GM23338 (cell line): ENCODE measurements around the gene CACNG7. TPM values are rescaled to one million over a fixed set of nuclear protein-coding genes. Genes with fewer than 3 reads are reported as not detected.

ENCODE experiments used
- ATAC-seq: fragments of 200-7000 bp; cut with Tn5 transposase; 3 replicates; pipeline ENCODE4 v1.9.1; 2020
- DNase-seq: peaks from one replicate; pipeline ENCODE4 v3.0.0-alpha.2; 2015; ENCODE audit warnings: low spot score
- H2AFZ ChIP-seq: fragments of 200-600 bp; sonication (generic); 2 replicates; pipeline ENCODE4 v1.8.0; 2016; ENCODE audit warnings: antibody characterized with exemption, mild to moderate bottlenecking, moderate library complexity
- H3F3A ChIP-seq: fragments of 200-600 bp; sonication (generic); replicated peaks from 2 replicates; pipeline ENCODE4 v1.8.0; 2017; ENCODE audit warnings: antibody characterized with exemption, mixed run types, low read depth
- H3K27ac ChIP-seq: fragments of 200-600 bp; sonication (generic); 2 replicates; pipeline ENCODE4 v1.6.1; 2016; ENCODE audit warnings: low read depth
- H3K27me3 ChIP-seq: fragments of 200-600 bp; sonication (generic); 2 replicates; pipeline ENCODE4 v1.8.0; 2016; ENCODE audit warnings: mild to moderate bottlenecking, mixed run types, moderate library complexity; ENCODE audit not compliant: insufficient read depth
- H3K36me3 ChIP-seq: fragments of 200-600 bp; sonication (generic); 2 replicates; pipeline ENCODE4 v1.8.0; 2016; ENCODE audit warnings: mild to moderate bottlenecking; ENCODE audit not compliant: insufficient read depth
- H3K4me1 ChIP-seq: fragments of 200-600 bp; sonication (generic); 2 replicates; pipeline ENCODE4 v1.8.0; 2016; ENCODE audit warnings: mild to moderate bottlenecking, moderate library complexity; ENCODE audit not compliant: insufficient read depth
- H3K4me2 ChIP-seq: fragments of 200-600 bp; sonication (generic); 2 replicates; pipeline ENCODE4 v1.7.1; 2017; ENCODE audit warnings: mixed run types
- H3K4me3 ChIP-seq: fragments of 200-600 bp; sonication (generic); 2 replicates; pipeline ENCODE4 v1.6.1; 2016; ENCODE audit warnings: mixed run types
- H3K79me2 ChIP-seq: fragments of 200-600 bp; sonication (generic); replicated peaks from 2 replicates; pipeline ENCODE4 v1.8.0; 2017; ENCODE audit warnings: mild to moderate bottlenecking; ENCODE audit not compliant: insufficient read depth
- H3K9me2 ChIP-seq: fragments of 200-600 bp; sonication (generic); 2 replicates; pipeline ENCODE4 v1.8.0; 2017; ENCODE audit not compliant: insufficient read depth
- H4K20me1 ChIP-seq: fragments of 200-600 bp; sonication (generic); replicated peaks from 2 replicates; pipeline ENCODE4 v1.8.0; 2017; ENCODE audit warnings: mild to moderate bottlenecking; ENCODE audit not compliant: insufficient read depth
- H3K27ac Mint-ChIP-seq: 2 replicates; pipeline ENCODE4 v1.8.0; 2020; ENCODE audit warnings: inconsistent platforms, mild to moderate bottlenecking, moderate library complexity, mixed read lengths
- H3K27me3 Mint-ChIP-seq: 3 replicates; pipeline ENCODE4 v1.8.0; 2022; ENCODE audit warnings: low read depth, mild to moderate bottlenecking, moderate library complexity, mixed read lengths, inconsistent platforms; ENCODE audit not compliant: insufficient read depth, poor library complexity
- H3K36me3 Mint-ChIP-seq: 3 replicates; pipeline ENCODE4 v1.8.0; 2021; ENCODE audit warnings: low read depth, mild to moderate bottlenecking, inconsistent platforms, moderate library complexity, mixed read lengths
- H3K4me1 Mint-ChIP-seq: 3 replicates; pipeline ENCODE4 v1.8.0; 2020; ENCODE audit warnings: mild to moderate bottlenecking, inconsistent platforms, mixed read lengths
- H3K4me3 Mint-ChIP-seq: 3 replicates; pipeline ENCODE4 v1.8.0; 2021; ENCODE audit warnings: moderate library complexity, mild to moderate bottlenecking, inconsistent platforms, mixed read lengths
- H3K9me3 Mint-ChIP-seq: 3 replicates; pipeline ENCODE4 v1.8.0; 2020; ENCODE audit warnings: moderate library complexity, mild to moderate bottlenecking, inconsistent platforms, mixed read lengths
- CREB1 ChIP-seq: fragments of 250-450 bp; sonication (Bioruptor Pico); IDR thresholded peaks from 2 replicates; pipeline ENCODE4 v1.5.0; 2020; ENCODE audit warnings: low read depth, mild to moderate bottlenecking, moderate library complexity
- CTCF ChIP-seq, 2 experiments: fragments of 200-600 bp in 1 of 2; sonication (generic) in 1 of 2; conservative IDR thresholded peaks; 2 replicates each; pipeline versions ENCODE4 v1.5.1 to v1.6.1; 2016 to 2017; ENCODE audit warnings: antibody characterized with exemption in 2 of 2, low read depth in 2 of 2, mild to moderate bottlenecking in 2 of 2, moderate library complexity in 1 of 2
- EZH2 ChIP-seq: fragments of 200-600 bp; sonication (generic); IDR thresholded peaks from one replicate; pipeline ENCODE4 v1.8.0; 2017; ENCODE audit warnings: antibody characterized with exemption, mild to moderate bottlenecking, low read depth; ENCODE audit not compliant: unreplicated experiment
- EZH2phosphoT487 ChIP-seq: fragments of 200-600 bp; sonication (generic); IDR thresholded peaks from one replicate; pipeline ENCODE4 v1.8.1; 2018; ENCODE audit warnings: antibody characterized with exemption; ENCODE audit not compliant: unreplicated experiment
- POLR2AphosphoS5 ChIP-seq: IDR thresholded peaks from 2 replicates; pipeline ENCODE4 v1.6.1; 2016; ENCODE audit warnings: antibody characterized with exemption, low read depth
- STAT1 ChIP-seq: IDR thresholded peaks from one replicate; pipeline ENCODE4 v1.6.1; 2016; ENCODE audit warnings: antibody characterized with exemption; ENCODE audit not compliant: unreplicated experiment
- ZNF114 ChIP-seq: fragments of 250-450 bp; sonication (Bioruptor Pico); IDR thresholded peaks from 2 replicates; pipeline ENCODE4 v1.5.0; 2020; ENCODE audit warnings: mild to moderate bottlenecking, moderate library complexity
- polyA plus RNA-seq: library from polyadenylated mRNA; unstranded; fragments of >200 nt; fragmentation: Nextera tagmentation; extraction: Ambion mirVana; gene quantifications from 2 replicates; pipeline ENCODE4 v1.2.1, GENCODE V29; 2016
- total RNA-seq: library from RNA; depleted of rRNA; stranded (reverse); fragments of >200 nt; shearing (Covaris generic); gene quantifications from 2 replicates; pipeline ENCODE4 v1.2.3, GENCODE V29; 2014

CACNG7 gene
- total and polyA plus RNA-seq, 2 experiments from 2014 or later = 9.8 to 15.6 TPM

- no peak for TF ChIP-seq CTCF (conservative IDR thresholded peaks at IDR 0.05; ENCODE audit: low read depth in 2 of 2)
- TF ChIP-seq EZH2 = no peak
- no peak for TF ChIP-seq STAT1
Observed at GRCh38 chr19:53960886-53961285, 51.8 kb downstream of the CACNG7 start (continued).

DNA sequence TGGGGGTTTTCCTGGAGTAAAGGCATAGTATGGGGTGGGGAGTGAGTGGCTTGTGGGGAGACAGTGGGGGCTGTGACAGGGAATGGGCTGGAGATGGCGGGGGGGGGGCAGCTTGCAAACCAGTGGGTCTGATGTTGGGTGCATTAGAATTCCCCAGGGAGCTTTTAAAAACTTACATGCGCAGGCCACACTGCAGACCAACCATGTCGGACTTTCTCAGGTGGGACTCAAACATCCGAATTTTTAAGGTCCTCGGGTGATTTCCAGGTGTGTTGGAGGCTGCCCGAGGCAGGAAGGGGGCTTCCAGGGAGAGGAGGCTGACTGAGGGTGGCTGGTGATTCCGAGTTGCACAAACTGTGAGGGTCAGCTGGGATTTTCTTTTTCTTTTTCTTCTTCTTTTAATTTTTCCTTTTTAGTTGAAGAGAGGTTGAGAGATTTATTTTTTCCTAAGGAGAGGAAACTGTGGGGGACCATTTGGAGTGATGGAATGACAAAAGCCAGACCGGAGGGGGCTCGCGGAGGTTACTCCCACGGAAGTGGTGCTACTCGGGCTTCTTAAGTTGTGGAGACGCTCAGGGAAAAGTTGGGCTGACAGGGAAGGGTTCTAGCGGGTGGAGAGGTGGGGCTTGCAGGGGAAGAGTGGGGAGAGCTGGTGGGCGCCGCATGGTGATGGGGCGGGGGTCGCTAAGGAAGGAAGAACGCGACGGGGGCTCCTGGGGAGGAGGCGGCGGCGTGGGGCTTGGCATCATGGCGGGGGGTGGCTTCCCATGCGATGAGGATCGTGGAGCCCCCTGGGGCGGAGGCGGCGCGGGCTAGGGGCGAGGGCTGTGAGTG is 52.7 kb downstream of the CACNG7 start:
- peaks cover 32% of the 10 kb centered on the region for H3K36me3 Mint-ChIP-seq
- peaks cover 30% of the 10 kb centered on the region for H3K27me3 Mint-ChIP-seq
- H3K4me2 ChIP-seq = peak overlapping the region; percentile 100

DNA sequence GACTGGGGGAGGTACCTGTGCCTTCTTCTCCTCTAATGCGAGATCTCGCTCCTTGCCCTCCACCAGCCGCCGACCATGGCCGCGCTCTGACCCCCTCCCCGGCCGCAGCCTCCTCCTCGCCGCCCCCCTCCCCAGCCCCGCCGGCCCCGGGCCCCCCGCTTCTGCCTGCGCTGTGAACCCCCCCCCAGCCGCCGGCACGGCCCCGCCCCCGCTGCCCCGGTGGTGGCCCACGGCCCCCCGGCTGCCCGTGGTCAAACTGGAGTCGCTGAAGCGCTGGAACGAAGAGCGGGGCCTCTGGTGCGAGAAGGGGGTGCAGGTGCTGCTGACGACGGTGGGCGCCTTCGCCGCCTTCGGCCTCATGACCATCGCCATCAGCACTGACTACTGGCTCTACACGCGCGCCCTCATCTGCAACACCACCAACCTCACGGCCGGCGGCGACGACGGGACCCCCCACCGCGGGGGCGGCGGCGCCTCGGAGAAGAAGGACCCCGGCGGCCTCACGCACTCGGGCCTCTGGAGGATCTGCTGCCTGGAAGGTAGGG is 53.9 kb downstream of the CACNG7 start, which contains the start of gene CACNG8:
Gene CACNG8 (plus strand): TSS at position 51 of the 545 bp plus-strand sequence.
- Mint-ChIP-seq H3K9me3 (no peaks in the 10 kb centered on the region; the same call in 2 of the 3 replicates), H3K4me3 (peak within 1 kb of the TSS; percentile 84), H3K27me3 (peaks cover 27% of the 10 kb centered on the region), H3K36me3 (peaks cover 43% of the 10 kb centered on the region), H3K27ac (no peak within 1 kb of the TSS), H3K4me1 (peaks cover 40% of the 10 kb centered on the region)
- no peak within 1 kb of the TSS for H3K27ac ChIP-seq
- peaks cover 6% of the 10 kb centered on the region; the same call in 1 of the 2 replicates for H3F3A ChIP-seq
- peak within 1 kb of the TSS; percentile 98 for H3K4me3 ChIP-seq
- H3K27me3 ChIP-seq = no peaks in the 10 kb centered on the region
- H3K9me2 ChIP-seq = no peaks in the 10 kb centered on the region
- peak; percentile 7 for ATAC-seq
- H3K4me2 ChIP-seq = peak within 1 kb of the TSS; percentile 100
- no peak within 1 kb of the TSS for H2AFZ ChIP-seq
- H3K79me2 ChIP-seq = peaks cover 58% of the 10 kb centered on the region
- peaks cover 20% of the 10 kb centered on the region; the same call in 1 of the 2 replicates for H3K4me1 ChIP-seq
- H4K20me1 ChIP-seq = peaks cover 19% of the 10 kb centered on the region
- peaks cover 14% of the 10 kb centered on the region for H3K36me3 ChIP-seq
- DNase-seq = peak; percentile 54
- TF ChIP-seq EZH2 (no peak), ZNF114 (CRISPR knock-in tag) (no peak), EZH2phosphoT487 (no peak), CTCF (conservative IDR thresholded peaks at IDR 0.05; ENCODE audit: low read depth in 2 of 2) (no peak), STAT1 (no peak), CREB1 (CRISPR knock-in tag) (no peak)

More for the DNA sequence above, 52.7 kb downstream of the CACNG7 start:
- Histone ChIP-seq H3K27me3 (no peaks in the 10 kb centered on the region), H3K36me3 (peaks cover 8% of the 10 kb centered on the region; the same call in 1 of the 2 replicates), H3F3A (peaks cover 9% of the 10 kb centered on the region; the same call in 1 of the 2 replicates), H3K4me3 (peak overlapping the region; percentile 98), H3K4me1 (peaks cover 27% of the 10 kb centered on the region), H3K9me2 (no peaks in the 10 kb centered on the region), H4K20me1 (peaks cover 19% of the 10 kb centered on the region), H2AFZ (no peak overlapping the region), H3K79me2 (peaks cover 50% of the 10 kb centered on the region), H3K27ac (no peak overlapping the region)
- H3K27ac Mint-ChIP-seq = no peak overlapping the region
- H3K4me3 Mint-ChIP-seq = peak overlapping the region; percentile 84
- TF ChIP-seq CREB1 (CRISPR knock-in tag) (no peak), POLR2AphosphoS5 (0 out of 2 replicates have a peak, but pooled peaks have one; percentile 26)
- H3K4me1 Mint-ChIP-seq = peaks cover 49% of the 10 kb centered on the region
- peak; percentile 76 for DNase-seq
- H3K9me3 Mint-ChIP-seq = no peaks in the 10 kb centered on the region; the same call in 2 of the 3 replicates
- no peak for ATAC-seq
